ENCODE measurements around the gene PRSS21.

PRSS21 gene

DNA sequence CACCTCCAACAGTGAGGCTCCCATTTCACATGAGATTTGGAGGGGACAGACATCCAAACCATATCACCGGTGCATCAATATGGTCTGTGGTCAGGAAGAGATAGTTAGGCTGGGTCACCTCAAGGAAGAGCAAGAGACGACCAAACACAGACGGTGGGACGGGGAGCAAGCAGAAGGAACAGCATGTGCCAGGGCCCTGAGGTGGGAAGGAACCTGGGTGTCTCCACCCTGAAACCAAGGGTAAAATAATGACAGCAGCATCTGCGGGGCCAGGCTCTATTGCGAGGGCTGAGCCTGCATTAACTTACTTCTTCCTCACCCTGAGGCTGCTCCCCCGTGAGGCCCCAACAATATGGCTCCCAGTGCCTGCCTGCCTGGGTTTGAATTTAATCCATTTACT, 8.9 kb upstream of the PRSS21 start:
- no peak for DNase-seq

DNA sequence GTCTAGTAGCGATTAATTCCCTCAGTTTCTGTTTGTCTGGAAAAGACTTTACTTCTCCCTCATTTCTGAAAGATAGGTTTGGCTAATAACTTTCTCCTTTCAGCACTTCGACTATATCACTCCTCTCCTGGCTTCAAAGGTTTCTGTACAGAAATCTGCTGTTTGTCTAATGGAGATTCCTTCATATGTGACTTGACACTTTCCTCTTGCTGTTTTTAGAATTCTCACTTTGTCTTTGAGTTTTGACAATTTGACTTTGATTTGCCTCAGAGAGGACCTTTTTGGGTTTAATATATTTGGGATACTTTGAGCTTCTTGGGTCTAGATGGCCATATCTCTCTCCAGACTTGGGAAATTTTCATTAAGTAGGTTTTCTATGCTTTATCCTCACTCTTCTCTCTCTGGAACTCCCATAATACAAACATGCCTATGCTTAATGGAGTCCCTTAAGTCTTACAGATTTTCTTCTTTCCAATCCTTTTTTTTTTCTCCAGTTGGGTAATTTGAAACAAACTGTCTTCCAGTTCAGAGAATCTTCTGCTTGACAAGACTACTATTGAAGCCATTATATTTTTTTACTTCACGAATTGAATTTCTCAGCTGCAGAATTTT, 7.8 kb upstream of the PRSS21 start:
- no peak for DNase-seq

DNA sequence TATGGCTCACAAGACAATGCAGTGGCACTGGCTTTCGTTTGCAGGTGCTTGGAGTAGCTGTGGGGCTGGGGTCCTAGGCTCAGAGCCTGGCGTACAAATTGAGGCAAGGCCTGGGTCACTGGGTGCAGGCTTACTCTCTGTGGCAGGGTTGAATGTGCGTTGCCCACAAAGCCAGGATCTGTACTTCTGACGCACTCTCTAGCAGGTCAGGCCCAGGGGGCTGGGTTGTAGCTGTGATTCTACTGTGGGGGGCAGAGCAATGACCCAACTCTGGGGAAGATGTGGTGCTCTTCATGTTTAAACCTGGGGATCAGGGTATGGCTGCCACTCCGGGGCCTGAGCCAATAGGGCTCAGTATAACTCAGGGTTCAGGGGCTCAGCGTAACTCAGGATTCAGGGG, 6.4 kb upstream of the PRSS21 start:
- no peak for DNase-seq

DNA sequence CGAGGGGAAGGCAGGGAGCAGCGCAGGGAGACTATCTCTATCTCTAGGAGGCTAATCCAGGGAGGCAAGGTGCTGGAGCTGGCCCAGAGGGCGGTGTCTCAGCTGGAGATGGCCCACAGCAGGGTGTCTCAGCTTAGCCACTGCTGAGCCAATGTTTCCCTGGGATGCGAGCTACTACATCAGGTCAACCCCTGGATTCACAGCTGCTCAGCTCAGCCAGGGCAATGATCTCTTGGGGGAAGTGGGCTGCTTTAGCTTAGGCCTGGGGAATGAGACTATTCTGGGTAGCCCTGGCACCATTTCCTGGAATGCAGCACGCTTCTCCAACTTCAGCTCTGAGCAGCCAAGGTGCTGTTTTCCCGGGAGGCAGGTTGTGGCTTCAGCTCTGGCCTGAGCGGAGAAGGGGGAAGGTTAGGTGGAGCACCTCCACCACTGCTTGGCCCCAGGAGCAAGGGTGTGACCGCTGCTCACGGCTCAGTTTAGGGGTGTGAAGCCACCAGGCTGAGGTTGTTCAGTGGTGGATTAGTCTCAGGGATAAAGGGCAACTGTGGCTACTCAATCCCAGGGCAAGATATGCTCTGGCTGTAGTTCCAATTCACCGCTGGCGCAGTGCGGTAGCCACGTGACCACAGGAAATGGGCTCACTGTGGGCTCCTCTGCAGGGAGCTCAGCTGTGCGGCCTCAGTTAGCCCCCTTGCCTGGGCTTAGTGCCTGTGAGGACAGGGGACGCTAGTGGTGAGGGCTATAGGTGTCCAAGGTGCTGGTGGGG, 5.2 kb upstream of the PRSS21 start:
- DNase-seq: no peak

DNA sequence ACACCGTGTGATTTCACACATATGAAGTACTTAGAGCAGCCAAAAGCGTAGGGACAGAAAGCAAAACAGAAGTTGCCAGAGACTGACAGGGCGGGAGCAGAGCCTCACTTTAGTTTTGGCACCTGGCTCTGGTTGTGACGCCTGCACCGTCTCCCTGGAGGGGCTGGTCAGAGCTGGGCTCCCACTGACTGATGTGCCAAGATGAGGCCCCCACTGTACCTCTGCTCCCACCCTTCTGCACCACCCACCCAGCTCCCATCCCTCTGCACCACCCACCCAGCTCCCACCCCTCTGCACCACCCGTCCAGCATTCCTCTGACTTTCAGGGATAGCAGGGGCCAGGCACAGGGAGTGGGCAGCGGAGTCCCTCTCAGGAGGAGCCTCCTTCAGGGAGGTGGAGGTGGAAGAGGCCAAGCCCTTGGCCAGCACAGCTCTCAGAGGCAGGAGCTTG, 3.2 kb upstream of the PRSS21 start:
- DNase-seq: no peak

DNA sequence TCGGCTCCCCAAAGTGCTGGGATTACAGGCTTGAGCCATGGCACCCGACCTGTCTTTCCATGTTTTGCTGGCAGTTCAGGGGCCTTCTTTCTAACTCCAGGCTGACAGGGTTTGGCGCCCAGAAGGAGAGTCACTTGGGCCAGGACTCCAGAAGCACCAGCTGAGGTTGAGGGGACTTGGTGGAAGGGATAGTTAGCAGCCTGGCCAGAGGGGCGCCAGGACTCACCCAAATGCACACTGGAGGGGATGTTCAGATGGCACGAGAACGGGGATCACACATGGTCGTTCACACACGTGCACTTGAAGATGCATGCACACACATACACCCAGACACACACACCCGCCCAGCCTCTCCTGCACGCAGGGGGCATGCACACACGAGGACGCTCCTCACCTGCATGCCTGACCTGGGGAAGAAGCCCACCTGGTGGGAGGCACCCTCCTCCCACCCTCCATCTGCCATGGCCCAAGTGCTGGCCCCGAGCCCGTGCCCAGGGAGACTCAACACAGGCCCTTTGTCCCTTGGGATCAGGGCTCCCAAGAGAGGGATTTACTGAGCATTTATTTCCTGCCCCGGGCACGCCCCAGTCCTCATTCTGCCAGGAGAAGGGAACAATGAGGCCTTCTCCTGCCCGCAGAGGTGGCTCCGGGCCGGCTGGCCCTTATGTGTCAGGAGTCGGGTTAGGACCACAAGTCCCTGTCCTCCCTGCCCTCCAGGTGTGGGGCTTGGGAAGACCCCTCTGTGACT, 2.3 kb upstream of the PRSS21 start:
- no peak for DNase-seq

DNA sequence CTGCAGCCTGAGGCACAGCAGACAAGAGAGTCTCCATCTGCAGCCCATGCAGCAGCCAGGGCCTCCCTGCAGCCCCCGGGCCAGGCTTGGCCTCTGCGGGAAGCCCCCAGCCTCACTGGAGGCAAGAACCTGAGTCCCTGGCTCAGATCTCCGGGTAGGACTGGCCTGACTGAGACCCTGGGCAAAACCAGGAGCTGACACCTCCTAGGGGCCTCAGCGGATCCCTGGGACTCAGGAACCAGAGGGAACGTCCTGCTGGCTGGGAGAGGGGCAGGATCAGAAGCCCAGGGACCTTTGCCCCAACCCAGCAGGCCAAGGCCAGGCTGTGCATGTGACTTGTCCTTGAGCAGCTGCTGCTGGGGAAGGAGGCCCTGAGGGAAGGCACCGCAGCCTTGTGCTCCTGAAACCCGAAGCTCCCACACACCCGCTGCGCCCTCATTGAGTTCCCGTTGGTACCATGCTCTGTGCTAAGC, 1.7 kb upstream of the PRSS21 start:
- DNase-seq: no peak

DNA sequence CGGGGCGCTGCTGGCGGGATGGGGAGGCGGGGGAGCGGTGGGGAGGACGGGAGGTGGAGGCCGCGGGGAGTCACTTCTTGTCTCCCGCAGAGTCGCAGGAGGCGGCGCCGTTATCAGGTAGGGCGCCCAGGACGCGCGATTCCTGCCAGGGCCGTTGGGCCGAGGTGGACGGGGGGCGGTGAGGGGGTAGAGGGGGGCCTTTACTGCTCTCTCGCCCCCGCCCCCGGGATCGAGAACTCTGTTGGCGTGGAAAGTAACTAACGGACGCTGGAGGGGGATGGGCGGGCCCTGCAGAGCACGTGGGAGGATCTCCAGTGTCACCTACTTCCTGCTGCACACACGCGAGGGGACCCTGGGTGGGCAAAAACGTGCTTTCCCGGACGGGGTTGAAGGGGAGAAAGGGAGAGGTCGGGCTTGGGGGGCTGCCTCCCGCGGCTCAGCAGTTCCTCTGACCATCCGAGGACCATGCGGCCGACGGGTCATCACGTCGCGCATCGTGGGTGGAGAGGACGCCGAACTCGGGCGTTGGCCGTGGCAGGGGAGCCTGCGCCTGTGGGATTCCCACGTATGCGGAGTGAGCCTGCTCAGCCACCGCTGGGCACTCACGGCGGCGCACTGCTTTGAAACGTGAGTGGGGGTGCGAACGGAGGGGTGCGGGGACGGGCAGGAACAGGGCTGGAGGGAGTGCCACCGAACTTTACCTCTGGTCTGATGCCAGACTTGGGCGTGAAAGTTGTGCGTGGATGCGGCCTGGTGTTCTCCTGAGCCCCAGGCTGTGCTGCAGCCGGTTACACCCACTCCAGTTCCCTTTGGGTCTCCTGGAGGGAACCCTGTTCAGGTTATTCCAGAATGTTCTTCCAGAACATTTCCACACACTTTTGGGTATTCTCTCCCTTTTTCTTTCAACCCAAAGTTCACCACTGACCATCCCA, 569 bp downstream of the PRSS21 start:
- DNase-seq: no peak

DNA sequence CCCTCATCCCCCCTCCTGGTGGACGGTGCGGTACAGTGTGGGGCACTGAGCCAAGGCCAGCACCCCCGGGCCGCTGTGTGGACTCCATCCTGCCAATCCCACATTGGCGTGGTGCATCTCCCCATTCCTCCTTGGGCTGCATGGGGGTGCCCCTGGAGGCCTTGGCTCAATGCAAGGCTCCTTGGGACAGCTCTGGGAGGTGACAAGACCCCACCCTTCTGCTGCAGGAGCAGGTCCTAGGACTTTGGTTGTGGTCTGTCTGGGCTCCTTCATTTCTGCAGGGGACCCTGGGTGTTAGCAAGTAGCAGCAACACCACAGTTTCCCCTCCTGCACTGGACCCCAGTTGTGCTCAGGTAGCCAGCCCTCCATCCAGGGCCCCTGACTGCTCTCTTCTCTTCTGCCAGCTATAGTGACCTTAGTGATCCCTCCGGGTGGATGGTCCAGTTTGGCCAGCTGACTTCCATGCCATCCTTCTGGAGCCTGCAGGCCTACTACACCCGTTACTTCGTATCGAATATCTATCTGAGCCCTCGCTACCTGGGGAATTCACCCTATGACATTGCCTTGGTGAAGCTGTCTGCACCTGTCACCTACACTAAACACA, 1.3 kb downstream of the PRSS21 start:
- no peak for DNase-seq

DNA sequence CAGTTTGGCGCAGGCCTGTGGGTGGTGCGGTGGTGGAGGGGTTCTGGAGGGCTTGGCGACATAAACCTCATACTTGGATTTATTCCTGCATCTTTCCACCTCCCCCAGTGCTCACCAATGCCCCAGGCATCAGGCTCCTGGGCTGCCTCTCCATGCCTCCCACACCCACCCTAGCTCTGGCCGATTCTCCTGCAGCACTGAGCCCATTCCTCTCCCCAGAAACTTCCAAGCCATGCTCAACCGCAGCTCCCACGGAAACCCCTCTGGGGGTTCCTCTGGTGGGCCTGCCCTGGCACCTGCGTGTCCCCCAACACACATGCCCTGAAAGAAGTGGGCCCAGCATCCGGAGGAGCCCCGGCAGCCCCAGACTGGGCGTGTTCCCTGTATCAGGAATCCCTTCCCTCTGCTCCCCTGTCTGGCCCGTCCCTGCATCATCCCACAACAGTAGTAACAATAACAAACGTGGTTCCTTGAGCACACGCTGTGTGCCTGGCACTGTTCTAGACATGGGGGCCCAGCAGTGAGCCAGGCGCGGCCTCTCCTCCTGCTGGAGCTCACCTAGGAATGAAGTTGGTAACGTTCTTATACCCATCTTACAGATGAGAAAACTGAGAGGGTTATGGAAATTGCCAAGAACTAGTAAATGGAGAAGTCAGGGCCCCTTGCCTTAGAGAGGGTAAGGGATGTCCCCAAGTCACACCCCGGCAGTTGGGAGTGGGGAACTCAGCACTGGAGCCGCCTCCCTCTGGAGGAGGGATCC, 2.3 kb downstream of the PRSS21 start:
- DNase-seq: no peak

DNA sequence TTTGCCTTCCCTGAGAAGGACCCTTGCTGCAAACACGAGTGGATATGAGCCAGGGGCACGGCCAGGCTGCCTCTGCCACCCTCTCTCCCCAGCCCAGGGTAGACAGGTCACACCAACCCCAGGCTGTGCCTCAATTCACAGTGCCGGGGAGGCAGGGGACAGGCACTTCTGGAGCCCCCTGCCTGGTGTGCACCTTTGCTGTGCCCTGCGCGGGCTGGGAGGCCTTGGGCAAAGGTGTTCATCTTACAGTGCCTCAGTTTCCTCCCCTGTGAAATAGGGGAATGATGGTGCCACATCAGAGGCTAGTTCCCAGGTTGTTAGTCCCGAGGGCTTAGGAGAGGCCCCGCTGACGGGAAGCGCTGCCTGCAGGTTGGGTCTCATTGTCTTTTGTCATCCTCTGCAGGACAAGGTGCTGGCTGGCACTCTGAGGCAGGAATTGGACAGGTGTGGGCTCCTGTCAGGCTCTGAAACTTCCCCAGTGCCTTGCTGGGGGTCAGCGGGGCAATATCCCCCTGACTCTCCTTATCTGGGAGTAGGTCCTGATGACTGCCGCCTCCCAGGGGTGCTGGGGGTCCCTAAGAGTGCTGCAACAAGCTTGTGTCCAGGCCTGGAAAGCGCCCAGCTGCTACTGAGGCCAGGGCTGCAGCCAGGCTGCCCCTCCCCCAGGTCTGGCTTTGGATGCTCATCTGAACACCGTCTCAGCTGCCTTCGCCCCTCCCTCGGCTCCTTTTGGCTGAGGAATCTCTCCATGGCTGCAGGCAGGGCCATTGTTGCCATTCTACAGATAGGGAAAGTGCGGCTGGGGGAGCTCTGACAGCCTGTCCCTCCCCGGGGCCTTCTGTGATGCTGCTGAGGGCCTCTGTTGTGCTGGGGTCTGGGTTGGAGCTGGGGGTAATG, 3.1 kb downstream of the PRSS21 start:
- no peak for DNase-seq

DNA sequence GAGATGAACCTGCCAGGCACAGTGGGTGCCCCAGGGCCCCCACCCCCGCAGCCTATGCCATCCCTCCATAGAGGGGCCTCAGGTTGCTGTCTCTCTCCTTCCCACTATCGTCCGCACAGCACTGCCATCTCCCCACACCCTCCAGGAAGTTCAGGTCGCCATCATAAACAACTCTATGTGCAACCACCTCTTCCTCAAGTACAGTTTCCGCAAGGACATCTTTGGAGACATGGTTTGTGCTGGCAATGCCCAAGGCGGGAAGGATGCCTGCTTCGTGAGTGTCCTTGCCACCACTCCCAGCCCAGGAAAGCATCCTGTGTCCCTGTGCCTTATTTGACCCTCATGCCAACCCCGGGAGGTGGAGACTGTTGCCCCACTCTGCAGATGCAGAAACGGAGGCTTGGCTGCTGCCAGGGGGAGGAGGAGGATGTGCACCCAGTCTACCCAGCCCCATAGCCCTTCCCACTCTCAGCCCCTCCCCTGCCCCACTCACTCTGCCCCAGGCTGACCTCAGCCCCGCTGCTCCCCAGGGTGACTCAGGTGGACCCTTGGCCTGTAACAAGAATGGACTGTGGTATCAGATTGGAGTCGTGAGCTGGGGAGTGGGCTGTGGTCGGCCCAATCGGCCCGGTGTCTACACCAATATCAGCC, 3.9 kb downstream of the PRSS21 start:
- DNase-seq: no peak

DNA sequence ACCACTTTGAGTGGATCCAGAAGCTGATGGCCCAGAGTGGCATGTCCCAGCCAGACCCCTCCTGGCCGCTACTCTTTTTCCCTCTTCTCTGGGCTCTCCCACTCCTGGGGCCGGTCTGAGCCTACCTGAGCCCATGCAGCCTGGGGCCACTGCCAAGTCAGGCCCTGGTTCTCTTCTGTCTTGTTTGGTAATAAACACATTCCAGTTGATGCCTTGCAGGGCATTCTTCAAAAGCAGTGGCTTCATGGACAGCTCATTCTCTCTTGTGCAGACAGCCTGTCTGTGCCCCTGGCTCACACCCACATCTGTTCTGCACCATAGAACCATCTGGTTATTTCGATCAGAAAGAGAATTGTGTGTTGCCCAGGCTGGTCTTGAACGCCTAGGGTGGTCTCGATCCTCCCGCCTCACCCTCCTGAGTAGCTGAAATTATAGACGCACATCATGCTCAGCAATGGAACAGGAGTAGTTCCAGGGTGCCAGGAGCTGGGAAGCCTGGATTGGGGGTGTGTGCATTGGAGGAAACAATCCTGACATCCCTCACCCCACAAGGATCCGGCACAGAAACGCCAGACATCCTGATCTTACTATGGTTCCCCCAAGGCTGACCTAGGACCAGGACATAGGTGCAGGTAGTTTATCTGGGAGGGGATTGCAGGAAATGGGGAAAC, 4.6 kb downstream of the PRSS21 start:
- no peak for DNase-seq

DNA sequence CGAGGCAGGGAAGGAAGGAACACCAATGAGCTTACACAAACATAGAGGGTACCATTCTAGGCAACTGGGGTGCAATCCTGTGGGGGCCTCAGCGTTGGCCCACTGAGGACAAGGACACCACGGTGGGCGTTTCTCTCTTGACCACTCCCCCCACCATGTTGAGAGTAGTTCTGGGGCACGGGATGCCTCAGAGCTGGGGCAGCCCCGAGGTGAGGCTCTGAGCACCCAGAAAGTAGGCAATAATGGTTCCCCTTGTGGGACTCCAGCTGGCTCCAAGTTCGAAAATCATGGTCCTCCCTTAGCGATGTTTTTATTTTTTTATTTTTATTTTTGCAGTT, 5.1 kb downstream of the PRSS21 start:
- no peak for DNase-seq

DNA sequence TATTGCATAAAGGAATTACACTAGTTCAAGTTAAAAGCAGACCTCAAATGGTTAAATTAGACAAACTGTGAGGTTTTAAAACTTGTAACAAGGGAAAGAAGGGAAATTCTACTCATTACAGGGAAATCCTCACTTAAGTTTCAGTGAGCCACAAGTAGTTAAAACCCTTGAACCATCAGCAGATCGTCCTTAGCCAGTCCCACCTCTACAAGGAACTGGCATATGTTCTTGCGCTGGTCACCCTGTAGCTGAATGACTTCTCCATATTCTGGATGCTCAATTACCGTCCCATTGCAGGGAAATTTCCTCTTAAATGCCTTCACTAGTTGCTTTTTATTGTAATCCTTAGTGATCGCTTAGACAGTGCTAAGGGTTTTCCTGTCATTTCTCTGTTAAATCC, 5.5 kb downstream of the PRSS21 start:
- DNase-seq: no peak

DNA sequence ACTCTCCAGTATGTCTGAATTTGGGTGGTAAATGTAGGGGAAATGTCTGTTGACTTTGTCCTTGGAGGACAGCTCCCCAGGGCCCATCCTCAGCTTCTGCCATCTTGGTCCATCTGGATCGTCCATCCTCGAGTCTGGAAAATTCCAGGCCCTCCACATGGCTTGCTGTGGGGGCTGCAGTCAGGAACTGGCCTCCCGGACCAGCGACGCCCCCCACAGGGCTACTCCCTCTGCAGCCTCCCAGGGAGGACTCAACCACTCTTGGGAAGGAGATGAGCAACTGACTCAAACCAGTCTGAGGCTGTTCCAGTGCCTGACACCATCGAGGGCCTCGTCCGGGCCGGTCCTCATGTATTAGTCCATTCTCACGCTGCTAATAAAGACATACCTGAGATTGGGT, 7.6 kb downstream of the PRSS21 start:
- DNase-seq: no peak

DNA sequence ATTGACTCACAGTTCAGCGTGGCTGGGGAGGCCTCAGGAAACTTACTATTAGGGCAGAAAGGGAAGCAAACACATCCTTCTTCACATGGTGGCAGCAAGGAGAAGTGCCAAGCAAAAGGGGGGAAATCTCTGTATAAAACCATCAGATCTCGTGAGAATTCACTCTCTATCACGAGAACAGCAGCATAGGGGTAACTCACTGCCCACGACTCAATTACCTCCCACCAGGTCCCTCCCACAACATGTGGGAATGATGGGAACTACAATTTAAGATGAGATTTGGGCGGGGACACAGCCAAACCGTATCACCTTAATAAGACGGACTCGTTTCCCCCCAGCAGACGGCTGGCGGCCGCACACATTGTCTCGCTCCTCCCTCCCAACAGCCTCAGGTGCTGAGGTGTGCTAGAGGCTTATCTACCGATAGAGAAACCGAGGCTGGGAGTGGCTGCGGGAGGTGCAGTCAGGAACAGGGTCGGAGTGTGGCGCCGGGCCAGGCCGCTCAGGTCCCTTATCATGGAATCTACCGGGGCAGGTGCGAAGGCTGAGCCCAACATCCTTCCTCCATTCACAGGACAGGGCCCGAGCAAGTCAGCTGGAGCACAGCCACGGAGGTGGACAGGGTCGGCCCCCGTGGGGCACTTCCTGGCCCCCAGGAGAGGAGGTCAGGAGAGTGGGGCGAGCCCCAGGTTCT, 8.2 kb downstream of the PRSS21 start:
- DNase-seq: no peak

DNA sequence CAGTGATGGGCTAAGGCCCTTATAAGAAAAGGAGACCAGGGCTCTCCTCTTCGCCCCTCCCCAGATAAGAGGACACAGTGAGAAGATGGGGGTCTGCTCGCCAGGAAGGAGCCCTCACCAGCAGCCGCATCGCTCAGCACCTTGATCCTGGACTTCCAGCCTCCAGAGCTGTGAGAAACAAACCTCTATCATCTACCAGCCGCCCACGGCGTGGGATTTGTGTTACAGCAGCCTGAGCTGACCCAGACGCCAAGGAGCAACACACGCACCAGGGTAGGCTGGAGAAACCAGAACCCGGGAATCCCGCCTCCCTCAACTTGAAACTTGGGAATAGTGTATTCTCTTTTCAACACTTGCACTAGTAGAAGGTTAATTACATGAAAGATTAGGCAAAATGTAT, 8.9 kb downstream of the PRSS21 start:
- no peak for DNase-seq
